HepG2 (cell line): ENCODE measurements around the gene DNM1L. TPM values are rescaled to one million over a fixed set of nuclear protein-coding genes. Genes with fewer than 3 reads are reported as not detected.

Source experiments
- ATAC-seq: fragments of 200-7000 bp; cut with Tn5 transposase; 3 replicates; pipeline ENCODE4 v1.9.1; 2020; ENCODE audit warnings: mild to moderate bottlenecking, moderate library complexity
- BruUV-seq: library from RNA; stranded (reverse); fragments of 400-500 nt; replicated peaks from 2 replicates; lab custom pipeline; 2021; lab: Mats Ljungman, UMichigan
- CTCF ChIA-PET: fragments of 300-600 bp; formaldehyde crosslinking; extraction: SDS; loops from one replicate; lab custom pipeline; 2021; ENCODE audit warnings: low total read pairs, inconsistent platforms, low intra/inter-chr PET ratio; lab: Yijun Ruan, JAX
- POLR2A ChIA-PET: fragments of 350-600 bp; sonication (Branson Sonifier 250); formaldehyde crosslinking; loops from one replicate; lab custom pipeline; 2020; ENCODE audit warnings: antibody characterized with exemption, inconsistent platforms; lab: Yijun Ruan, JAX
- DNase-seq: peaks from one replicate; pipeline ENCODE4 v3.0.0-alpha.2; 2015; ENCODE audit warnings: low spot score
- FAIRE-seq: peaks from 3 replicates; lab custom pipeline; 2011; peaks lifted over from hg19 to GRCh38; lab: Jason Lieb, UNC
- H2AFZ ChIP-seq: one replicate; pipeline ENCODE4 v1.6.1; 2011; ENCODE audit warnings: low read length, inconsistent platforms
- H3K27ac ChIP-seq: fragments of 300-600 bp; 3 replicates; pipeline ENCODE4 v1.8.0; 2011; ENCODE audit warnings: mixed run types, mild to moderate bottlenecking, mixed read lengths, low read length, inconsistent platforms; ENCODE audit not compliant: insufficient read depth; ENCODE audit errors: extremely low read length
- H3K27me3 ChIP-seq, 2 experiments: fragments of 200-600 bp in 1 of 2; 2 replicates in 1 of 2; 3 replicates in 1 of 2; pipeline versions ENCODE4 v1.6.0 to v1.8.0; 2011; ENCODE audit warnings: low read length in 2 of 2, mild to moderate bottlenecking in 2 of 2, moderate library complexity in 2 of 2, inconsistent platforms in 1 of 2; ENCODE audit not compliant: insufficient read depth in 2 of 2, control insufficient read depth in 1 of 2
- H3K36me3 ChIP-seq, 2 experiments: fragments of 200-600 bp in 1 of 2; replicated peaks in 1 of 2; 2 replicates in 1 of 2; 3 replicates in 1 of 2; pipeline versions ENCODE4 v1.5.1 to v1.8.0; 2011; ENCODE audit warnings: low read length in 2 of 2, inconsistent platforms in 1 of 2; ENCODE audit not compliant: insufficient read depth in 2 of 2, control insufficient read depth in 1 of 2
- H3K4me1 ChIP-seq: 2 replicates; pipeline ENCODE4 v1.5.1; 2012; ENCODE audit warnings: low read length, inconsistent platforms; ENCODE audit not compliant: insufficient read depth
- H3K4me2 ChIP-seq: 2 replicates; pipeline ENCODE4 v1.6.0; 2011; ENCODE audit warnings: low read depth, low read length, inconsistent platforms
- H3K4me3 ChIP-seq, 3 experiments: fragments of 200-600 bp in 1 of 3; sonication (generic), shearing (Covaris generic) in 1 of 3; replicated peaks in 1 of 3; 2 replicates each; pipeline ENCODE4 v1.5.1; 2011 to 2016; ENCODE audit warnings: low read length in 3 of 3, inconsistent platforms in 2 of 3, low read depth in 2 of 3, mild to moderate bottlenecking in 2 of 3, control low read depth in 1 of 3, mixed read lengths in 1 of 3; ENCODE audit not compliant: insufficient read depth in 1 of 3
- H3K79me2 ChIP-seq: one replicate; pipeline ENCODE4 v1.6.1; 2011; ENCODE audit warnings: low read length, inconsistent platforms; ENCODE audit not compliant: insufficient read depth
- H3K9ac ChIP-seq: 2 replicates; pipeline ENCODE4 v1.6.0; 2011; ENCODE audit warnings: mild to moderate bottlenecking, low read depth, low read length, inconsistent platforms; ENCODE audit not compliant: insufficient read depth
- H3K9me3 ChIP-seq: 2 replicates; pipeline ENCODE4 v1.5.1; 2012; ENCODE audit warnings: mild to moderate bottlenecking, low read length
- H4K20me1 ChIP-seq: 2 replicates; pipeline ENCODE4 v1.6.0; 2011; ENCODE audit warnings: inconsistent platforms, mild to moderate bottlenecking, low read length, moderate library complexity; ENCODE audit not compliant: insufficient read depth
- HNF4A ChIP-seq: sonication (generic); formaldehyde crosslinking; IDR thresholded peaks from 2 replicates; pipeline ENCODE4 v1.4.0; 2020; ENCODE audit warnings: missing genetic modification reagents
- TCF7L2 ChIP-seq: IDR thresholded peaks from 2 replicates; pipeline ENCODE4 v1.6.1; 2011; ENCODE audit warnings: mild to moderate bottlenecking, low read depth, low read length, moderate library complexity
- ZNF333 ChIP-seq: sonication (generic); formaldehyde crosslinking; IDR thresholded peaks from 2 replicates; pipeline ENCODE4 v1.4.0; 2020; ENCODE audit warnings: mild to moderate bottlenecking, missing genetic modification reagents, borderline replicate concordance
- WGBS: methylation state at CpG from one replicate; pipeline ENCODE4 v1.1.6; 2017; ENCODE audit warnings: low lambda C conversion rate; 5-methylcytosine and 5-hydroxymethylcytosine counted together
- in situ Hi-C: cut with HindIII; loops from 2 replicates; pipeline ENCODE4 v1.10.0; 2017; ENCODE audit warnings: low pct_unique_long_range_greater_than_20kb; ENCODE audit not compliant: extremely low pct_ligation_motif_present
- intact Hi-C: fragments of 100-400 bp; cut with micrococcal nuclease; formaldehyde crosslinking; loops from one replicate; pipeline ENCODE4 v1.10.0; 2022; ENCODE audit not compliant: unreplicated experiment
- polyA plus RNA-seq, 8 experiments: library from polyadenylated mRNA; depleted of rRNA in 3 of 8; stranded (reverse) in 7 of 8; unstranded in 1 of 8; fragments of >200 nt; fragmentation: Illumina TruSeq in 4 of 8; extraction: Trizol in 4 of 8; gene quantifications; 2 replicates each; pipeline versions ENCODE4 v1.2.1 to v1.2.3, GENCODE V29; 2011 to 2016; ENCODE audit warnings: low read depth in 4 of 8, missing spikeins in 1 of 8, mixed read lengths in 1 of 8; ENCODE audit not compliant: insufficient read depth in 1 of 8
- total RNA-seq, 5 experiments: library from RNA; depleted of rRNA; stranded (reverse); fragments of >200 nt; fragmentation: Illumina TruSeq; extraction: Trizol; gene quantifications; 2 replicates each; pipeline ENCODE4 v1.2.3, GENCODE V29; 2016; ENCODE audit warnings: low read depth in 1 of 5
- TF ChIP-seq, protein P1 (sequence below): sonication (generic); formaldehyde crosslinking; IDR thresholded peaks from 2 replicates; pipeline ENCODE4 v1.5.0; 2020; ENCODE audit warnings: mild to moderate bottlenecking, missing genetic modification reagents

The DNM1L gene
- total and polyA plus RNA-seq, 2 of the 13 experiments (the other 11 are each of a cell fraction or from before 2014, with no cell fraction given) = 35.9 to 65.8 TPM

DNA sequence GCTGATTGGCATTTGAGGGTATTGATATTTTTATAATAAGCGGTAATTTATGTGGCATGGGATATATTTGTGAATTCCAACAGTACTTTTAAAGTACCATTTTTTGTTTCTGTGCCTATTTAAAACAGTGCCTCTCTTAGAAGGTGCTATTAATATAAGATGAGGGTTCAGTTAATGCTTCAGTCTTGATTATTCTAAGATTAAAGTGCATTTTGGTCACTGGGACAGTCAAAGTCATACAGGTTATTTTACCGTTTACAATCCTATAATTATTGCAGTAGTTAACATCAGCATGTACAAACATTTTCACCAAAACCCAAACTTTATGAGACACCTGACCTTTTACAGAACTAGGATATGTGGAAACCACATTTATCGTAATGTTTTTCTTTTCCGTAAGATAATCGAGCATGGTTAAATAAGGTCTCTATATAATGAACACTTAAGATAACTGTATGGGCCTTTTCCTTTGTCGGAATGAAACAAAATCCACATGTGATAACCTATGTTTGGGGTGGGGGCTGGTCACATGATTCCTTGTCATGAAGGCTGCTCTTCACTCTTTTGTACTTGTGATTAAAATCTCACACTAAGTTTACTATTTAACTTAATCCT, 37.7 kb upstream of the DNM1L start (continued):
- TF ChIP-seq, protein P1, sequence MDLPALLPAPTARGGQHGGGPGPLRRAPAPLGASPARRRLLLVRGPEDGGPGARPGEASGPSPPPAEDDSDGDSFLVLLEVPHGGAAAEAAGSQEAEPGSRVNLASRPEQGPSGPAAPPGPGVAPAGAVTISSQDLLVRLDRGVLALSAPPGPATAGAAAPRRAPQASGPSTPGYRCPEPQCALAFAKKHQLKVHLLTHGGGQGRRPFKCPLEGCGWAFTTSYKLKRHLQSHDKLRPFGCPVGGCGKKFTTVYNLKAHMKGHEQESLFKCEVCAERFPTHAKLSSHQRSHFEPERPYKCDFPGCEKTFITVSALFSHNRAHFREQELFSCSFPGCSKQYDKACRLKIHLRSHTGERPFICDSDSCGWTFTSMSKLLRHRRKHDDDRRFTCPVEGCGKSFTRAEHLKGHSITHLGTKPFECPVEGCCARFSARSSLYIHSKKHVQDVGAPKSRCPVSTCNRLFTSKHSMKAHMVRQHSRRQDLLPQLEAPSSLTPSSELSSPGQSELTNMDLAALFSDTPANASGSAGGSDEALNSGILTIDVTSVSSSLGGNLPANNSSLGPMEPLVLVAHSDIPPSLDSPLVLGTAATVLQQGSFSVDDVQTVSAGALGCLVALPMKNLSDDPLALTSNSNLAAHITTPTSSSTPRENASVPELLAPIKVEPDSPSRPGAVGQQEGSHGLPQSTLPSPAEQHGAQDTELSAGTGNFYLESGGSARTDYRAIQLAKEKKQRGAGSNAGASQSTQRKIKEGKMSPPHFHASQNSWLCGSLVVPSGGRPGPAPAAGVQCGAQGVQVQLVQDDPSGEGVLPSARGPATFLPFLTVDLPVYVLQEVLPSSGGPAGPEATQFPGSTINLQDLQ = no peak

DNA sequence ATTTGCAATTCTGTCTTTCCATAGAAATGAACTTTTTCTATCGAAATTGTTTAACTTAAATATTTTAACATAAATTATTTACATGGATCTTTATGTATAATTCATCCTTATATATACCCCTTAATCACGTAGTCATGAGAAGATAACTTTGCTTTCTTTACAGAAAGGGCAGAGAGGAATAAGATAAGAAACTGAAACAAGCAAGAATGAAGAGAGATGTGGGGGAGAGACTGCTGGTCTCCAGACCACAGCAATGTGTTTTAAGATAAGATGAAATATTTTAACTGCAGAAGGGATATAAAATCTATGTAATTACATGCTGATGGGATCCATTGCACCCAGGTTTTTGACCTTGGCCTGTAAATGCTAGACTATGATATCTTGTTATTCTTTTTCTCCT, 34.7 kb upstream of the DNM1L start:
- H3K79me2 ChIP-seq = no peaks in the 10 kb centered on the region
- intact Hi-C loops (no loop called here), in situ Hi-C loops (no loop called here)
- no peaks in the 10 kb centered on the region for H3K9me3 ChIP-seq
- H3K27ac ChIP-seq = no peak overlapping the region
- H3K9ac ChIP-seq = no peak overlapping the region
- no peak overlapping the region for H3K4me3 ChIP-seq
- ChIA-PET CTCF (no interaction called here), POLR2A (no interaction called here)
- no peaks in the 10 kb centered on the region for H4K20me1 ChIP-seq
- no peaks in the 10 kb centered on the region for H3K4me1 ChIP-seq
- peaks cover 2 to 11% of the 10 kb centered on the region in 2 experiments; a peak in 3 of 5 replicates for H3K36me3 ChIP-seq
- ATAC-seq = no peak
- BruUV-seq = no TSS peak
- no peak overlapping the region for H2AFZ ChIP-seq
- no peak for FAIRE-seq
- WGBS = 72% methylated on average over 2 of the region's 2 CpGs
- no peak overlapping the region for H3K4me2 ChIP-seq
- no peak for TF ChIP-seq ZNF333 (CRISPR knock-in tag)
- TF ChIP-seq HNF4A = no peak
- TF ChIP-seq TCF7L2 = no peak
- no peaks in the 10 kb centered on the region for H3K27me3 ChIP-seq
- no peak for DNase-seq
